Trophoblast cell (in vitro differentiated cells and primary cell): ENCODE measurements around the gene GAS1.

Source experiments
- DNase-seq, 2 donors: peaks; one replicate each; pipeline ENCODE4 v3.0.0-alpha.2; 2016
- H2AFZ ChIP-seq: 2 replicates; pipeline ENCODE4 v1.6.1; 2013; ENCODE audit warnings: low read length, moderate library complexity, mild to moderate bottlenecking; ENCODE audit not compliant: insufficient read depth, poor library complexity
- H2AK5ac ChIP-seq: 2 replicates; pipeline ENCODE4 v1.6.1; 2013; ENCODE audit warnings: mild to moderate bottlenecking, low read length
- H2BK120ac ChIP-seq: 2 replicates; pipeline ENCODE4 v1.6.1; 2013; ENCODE audit warnings: low read length, mild to moderate bottlenecking, moderate library complexity; ENCODE audit not compliant: insufficient read depth, poor library complexity
- H2BK12ac ChIP-seq: 2 replicates; pipeline ENCODE4 v1.6.1; 2013; ENCODE audit warnings: mild to moderate bottlenecking, low read length, moderate library complexity
- H2BK5ac ChIP-seq: 2 replicates; pipeline ENCODE4 v1.6.1; 2013; ENCODE audit warnings: low read length, low read depth, moderate library complexity, mild to moderate bottlenecking; ENCODE audit not compliant: poor library complexity
- H3K14ac ChIP-seq: 2 replicates; pipeline ENCODE4 v1.6.1; 2013; ENCODE audit warnings: mild to moderate bottlenecking, low read length
- H3K18ac ChIP-seq: 2 replicates; pipeline ENCODE4 v1.6.1; 2013; ENCODE audit warnings: mild to moderate bottlenecking, low read length
- H3K23ac ChIP-seq: 2 replicates; pipeline ENCODE4 v1.6.1; 2013; ENCODE audit warnings: low read length
- H3K27ac ChIP-seq: 2 replicates; pipeline ENCODE4 v1.5.1; 2013; ENCODE audit warnings: low read depth, mild to moderate bottlenecking, inconsistent platforms, low read length, moderate library complexity
- H3K27me3 ChIP-seq: 2 replicates; pipeline ENCODE4 v1.6.1; 2013; ENCODE audit warnings: inconsistent platforms, mild to moderate bottlenecking, low read length, moderate library complexity; ENCODE audit not compliant: insufficient read depth
- H3K36me3 ChIP-seq, 2 experiments: 1 replicate in 1 of 2; 2 replicates in 1 of 2; pipeline ENCODE4 v1.6.1; 2013; ENCODE audit warnings: low read length in 2 of 2, mild to moderate bottlenecking in 2 of 2, moderate library complexity in 1 of 2; ENCODE audit not compliant: insufficient read depth in 2 of 2, control insufficient read depth in 1 of 2
- H3K4ac ChIP-seq: 2 replicates; pipeline ENCODE4 v1.6.1; 2013; ENCODE audit warnings: low read depth, mild to moderate bottlenecking, low read length, moderate library complexity
- H3K4me1 ChIP-seq, 2 experiments: 1 replicate in 1 of 2; 2 replicates in 1 of 2; pipeline ENCODE4 v1.6.1; 2013; ENCODE audit warnings: low read length in 2 of 2, mild to moderate bottlenecking in 2 of 2, moderate library complexity in 1 of 2; ENCODE audit not compliant: insufficient read depth in 2 of 2, control insufficient read depth in 1 of 2
- H3K4me2 ChIP-seq: 2 replicates; pipeline ENCODE4 v1.6.1; 2013; ENCODE audit warnings: inconsistent platforms, mild to moderate bottlenecking, low read length, moderate library complexity
- H3K4me3 ChIP-seq: 2 replicates; pipeline ENCODE4 v1.5.1; 2013; ENCODE audit warnings: mild to moderate bottlenecking, low read depth, low read length, inconsistent platforms
- H3K79me1 ChIP-seq: one replicate; pipeline ENCODE4 v1.6.1; 2013; ENCODE audit warnings: low read length
- H3K79me2 ChIP-seq: 2 replicates; pipeline ENCODE4 v1.6.1; 2013; ENCODE audit warnings: low read length, mild to moderate bottlenecking; ENCODE audit not compliant: control insufficient read depth, insufficient read depth, poor library complexity
- H3K9ac ChIP-seq: 2 replicates; pipeline ENCODE4 v1.6.1; 2013; ENCODE audit warnings: mild to moderate bottlenecking, low read length
- H3K9me3 ChIP-seq: 2 replicates; pipeline ENCODE4 v1.6.1; 2013; ENCODE audit warnings: low read depth, mild to moderate bottlenecking, control low read depth, inconsistent platforms, low read length; ENCODE audit not compliant: insufficient read depth
- H4K12ac ChIP-seq: 2 replicates; pipeline ENCODE4 v1.6.1; 2013; ENCODE audit warnings: low read depth, mild to moderate bottlenecking, low read length, moderate library complexity
- H4K8ac ChIP-seq: 2 replicates; pipeline ENCODE4 v1.6.1; 2013; ENCODE audit warnings: low read depth, mild to moderate bottlenecking, low read length, moderate library complexity
- H4K91ac ChIP-seq: one replicate; pipeline ENCODE4 v1.6.1; 2013; ENCODE audit warnings: low read depth, mild to moderate bottlenecking, low read length, moderate library complexity
- WGBS: extraction: QIAGEN DNeasy Blood & Tissue Kit; methylation state at CpG from one replicate; pipeline ENCODE4 v1.1.7; 2013; ENCODE audit warnings: missing lambda C conversion rate; ENCODE audit not compliant: insufficient read length, insufficient coverage; ENCODE audit errors: extremely low coverage; 5-methylcytosine and 5-hydroxymethylcytosine counted together

The GAS1 gene

GRCh38 chr9:86974421-86974820 lies 27.1 kb upstream of the GAS1 start:
- Histone ChIP-seq H2BK12ac (no peak overlapping the region), H2BK120ac (no peak overlapping the region), H3K79me2 (no peaks in the 10 kb centered on the region), H4K91ac (no peak overlapping the region), H3K9me3 (no peaks in the 10 kb centered on the region), H3K4me2 (no peak overlapping the region), H2BK5ac (no peak overlapping the region), H3K27me3 (no peaks in the 10 kb centered on the region), H2AK5ac (no peak overlapping the region), H2AFZ (no peak overlapping the region), H3K9ac (no peak overlapping the region), H3K4me1 (no peaks in the 10 kb centered on the region), H4K8ac (no peak overlapping the region), H3K36me3 (no peaks in the 10 kb centered on the region), H4K12ac (no peak overlapping the region), H3K27ac (no peak overlapping the region), H3K79me1 (no peaks in the 10 kb centered on the region), H3K14ac (no peak overlapping the region), H3K18ac (no peak overlapping the region), H3K4me3 (no peak overlapping the region), H3K23ac (no peak overlapping the region), H3K4ac (no peak overlapping the region)
- WGBS, result no CpG with 5 or more reads among the region's 2 CpGs
- DNase-seq, result no peak

- Histone ChIP-seq H4K91ac (no peak overlapping the region), H3K14ac (no peak overlapping the region), H3K36me3 (no peaks in the 10 kb centered on the region), H3K9ac (no peak overlapping the region), H3K27me3 (no peaks in the 10 kb centered on the region), H3K23ac (no peak overlapping the region), H3K4me3 (no peak overlapping the region), H3K9me3 (no peaks in the 10 kb centered on the region), H2AFZ (no peak overlapping the region), H2AK5ac (no peak overlapping the region), H4K8ac (no peak overlapping the region), H2BK5ac (no peak overlapping the region), H3K79me2 (no peaks in the 10 kb centered on the region), H4K12ac (no peak overlapping the region), H2BK120ac (no peak overlapping the region), H3K18ac (no peak overlapping the region), H3K4me2 (no peak overlapping the region), H3K4ac (no peak overlapping the region), H3K79me1 (no peaks in the 10 kb centered on the region), H3K4me1 (no peaks in the 10 kb centered on the region), H3K27ac (no peak overlapping the region), H2BK12ac (no peak overlapping the region)
- no peak for DNase-seq
Observed at GRCh38 chr9:86971742-86972141, 24.4 kb upstream of the GAS1 start.

- H4K91ac ChIP-seq, result no peak overlapping the region
- no peaks in the 10 kb centered on the region for H3K79me2 ChIP-seq
- H2AK5ac ChIP-seq, result no peak overlapping the region
- H3K27me3 ChIP-seq, result no peaks in the 10 kb centered on the region
- H4K8ac ChIP-seq, result no peak overlapping the region
- H4K12ac ChIP-seq, result no peak overlapping the region
- H3K4me2 ChIP-seq, result no peak overlapping the region
- no peaks in the 10 kb centered on the region for H3K9me3 ChIP-seq
- no peak for DNase-seq
- no peak overlapping the region for H3K27ac ChIP-seq
- H2BK120ac ChIP-seq, result no peak overlapping the region
- no CpG with 5 or more reads among the region's 8 CpGs for WGBS
- H3K14ac ChIP-seq, result no peak overlapping the region
- no peak overlapping the region for H2BK12ac ChIP-seq
- H3K23ac ChIP-seq, result no peak overlapping the region
- H3K79me1 ChIP-seq, result no peaks in the 10 kb centered on the region
- H2BK5ac ChIP-seq, result no peak overlapping the region
- H3K4ac ChIP-seq, result no peak overlapping the region
- no peak overlapping the region for H2AFZ ChIP-seq
- no peak overlapping the region for H3K4me3 ChIP-seq
- H3K9ac ChIP-seq, result no peak overlapping the region
- no peak overlapping the region for H3K18ac ChIP-seq
- no peaks in the 10 kb centered on the region for H3K36me3 ChIP-seq
- peaks cover 0 to under 1% of the 10 kb centered on the region in 2 experiments for H3K4me1 ChIP-seq
Observed at GRCh38 chr9:86968258-86968920, 21.1 kb upstream of the GAS1 start.

GRCh38 chr9:86966852-86967511 lies 19.7 kb upstream of the GAS1 start:
- Histone ChIP-seq H2BK120ac (no peak overlapping the region), H2AK5ac (no peak overlapping the region), H3K18ac (no peak overlapping the region), H3K9ac (no peak overlapping the region), H4K8ac (no peak overlapping the region), H4K91ac (no peak overlapping the region), H3K79me2 (no peaks in the 10 kb centered on the region), H3K9me3 (no peaks in the 10 kb centered on the region), H3K4me1 (peaks cover 0 to 2% of the 10 kb centered on the region in 2 experiments), H3K14ac (no peak overlapping the region), H3K4me2 (no peak overlapping the region), H3K23ac (no peak overlapping the region), H2BK5ac (no peak overlapping the region), H3K4me3 (no peak overlapping the region), H3K27ac (no peak overlapping the region), H3K79me1 (no peaks in the 10 kb centered on the region), H3K27me3 (no peaks in the 10 kb centered on the region), H4K12ac (no peak overlapping the region), H2AFZ (no peak overlapping the region), H2BK12ac (no peak overlapping the region), H3K36me3 (no peaks in the 10 kb centered on the region), H3K4ac (no peak overlapping the region)
- no peak for DNase-seq
- WGBS, result no CpG with 5 or more reads among the region's 10 CpGs
